ENCODE data around the gene SHMT2.

Gene SHMT2

DNA sequence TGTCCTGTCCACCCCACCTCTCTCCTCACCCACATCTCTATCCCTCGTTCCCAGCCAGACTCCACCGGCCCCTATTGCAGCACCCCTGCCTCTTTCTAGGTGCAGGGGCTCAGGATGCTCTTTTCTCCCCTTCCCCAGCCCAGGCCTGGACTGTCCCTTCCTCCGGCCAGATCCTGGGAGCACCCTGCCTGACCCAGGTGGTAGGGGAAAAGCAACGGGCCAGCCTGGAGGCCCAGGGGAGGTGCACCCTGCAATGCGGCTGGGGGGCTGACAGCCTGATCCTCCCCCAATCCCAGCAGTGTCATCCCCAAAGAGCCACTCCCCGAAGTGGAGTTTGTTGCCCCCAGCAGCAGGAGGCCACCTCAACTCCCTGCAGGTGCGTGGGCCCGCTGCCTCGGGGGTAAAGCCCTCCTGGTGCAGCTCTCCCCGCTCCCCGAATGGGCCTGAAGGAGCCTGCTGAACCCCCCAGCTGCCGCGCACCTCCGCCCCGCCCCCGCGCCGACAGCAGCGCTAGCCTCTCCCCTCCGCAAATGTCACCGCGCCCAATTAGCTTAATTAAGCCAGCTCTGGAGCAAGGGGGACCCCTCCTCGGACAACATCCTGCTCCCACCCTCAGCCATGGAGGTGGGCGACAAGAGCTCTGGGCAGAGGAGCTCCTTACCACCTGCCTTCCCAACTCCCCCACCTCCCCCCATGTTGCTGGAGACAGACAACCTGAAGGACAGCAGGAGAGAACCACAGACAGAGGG, 8.2 kb upstream of the SHMT2 start:
- ChIA-PET CTCF (interaction anchor here (13.3 kb wide), 1 partner anchor 22 kb away, joined by 425 read pairs; a partner anchor contains a TSS), POLR2A (no interaction called here)
- no peak overlapping the region for H3K4me3 ChIP-seq (ENCODE audit: low read depth, low read length)
- TF ChIP-seq, protein P1, sequence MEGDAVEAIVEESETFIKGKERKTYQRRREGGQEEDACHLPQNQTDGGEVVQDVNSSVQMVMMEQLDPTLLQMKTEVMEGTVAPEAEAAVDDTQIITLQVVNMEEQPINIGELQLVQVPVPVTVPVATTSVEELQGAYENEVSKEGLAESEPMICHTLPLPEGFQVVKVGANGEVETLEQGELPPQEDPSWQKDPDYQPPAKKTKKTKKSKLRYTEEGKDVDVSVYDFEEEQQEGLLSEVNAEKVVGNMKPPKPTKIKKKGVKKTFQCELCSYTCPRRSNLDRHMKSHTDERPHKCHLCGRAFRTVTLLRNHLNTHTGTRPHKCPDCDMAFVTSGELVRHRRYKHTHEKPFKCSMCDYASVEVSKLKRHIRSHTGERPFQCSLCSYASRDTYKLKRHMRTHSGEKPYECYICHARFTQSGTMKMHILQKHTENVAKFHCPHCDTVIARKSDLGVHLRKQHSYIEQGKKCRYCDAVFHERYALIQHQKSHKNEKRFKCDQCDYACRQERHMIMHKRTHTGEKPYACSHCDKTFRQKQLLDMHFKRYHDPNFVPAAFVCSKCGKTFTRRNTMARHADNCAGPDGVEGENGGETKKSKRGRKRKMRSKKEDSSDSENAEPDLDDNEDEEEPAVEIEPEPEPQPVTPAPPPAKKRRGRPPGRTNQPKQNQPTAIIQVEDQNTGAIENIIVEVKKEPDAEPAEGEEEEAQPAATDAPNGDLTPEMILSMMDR (IDR thresholded peaks at IDR 0.05; ENCODE audit: insufficient read depth, low read length, missing control alignments) = no peak
- DNase-seq (ENCODE audit: low read depth, low spot score) = no peak

- ChIA-PET CTCF (interaction anchor here (0.6 to 13.3 kb wide), 5 partner anchors 7 to 99 kb away, joined by 3 to 425 read pairs (median 5); partner anchors contain the start of gene NXPH4), POLR2A (no interaction called here)
- DNase-seq (ENCODE audit: low read depth, low spot score) = no peak
- TF ChIP-seq, protein P1 (IDR thresholded peaks at IDR 0.05; ENCODE audit: insufficient read depth, low read length, missing control alignments) = no peak
- no peak overlapping the region for H3K4me3 ChIP-seq (ENCODE audit: low read depth, low read length)
These were observed 7.0 kb upstream of the SHMT2 start for GRCh38 chr12:57222286-57223190.

DNA sequence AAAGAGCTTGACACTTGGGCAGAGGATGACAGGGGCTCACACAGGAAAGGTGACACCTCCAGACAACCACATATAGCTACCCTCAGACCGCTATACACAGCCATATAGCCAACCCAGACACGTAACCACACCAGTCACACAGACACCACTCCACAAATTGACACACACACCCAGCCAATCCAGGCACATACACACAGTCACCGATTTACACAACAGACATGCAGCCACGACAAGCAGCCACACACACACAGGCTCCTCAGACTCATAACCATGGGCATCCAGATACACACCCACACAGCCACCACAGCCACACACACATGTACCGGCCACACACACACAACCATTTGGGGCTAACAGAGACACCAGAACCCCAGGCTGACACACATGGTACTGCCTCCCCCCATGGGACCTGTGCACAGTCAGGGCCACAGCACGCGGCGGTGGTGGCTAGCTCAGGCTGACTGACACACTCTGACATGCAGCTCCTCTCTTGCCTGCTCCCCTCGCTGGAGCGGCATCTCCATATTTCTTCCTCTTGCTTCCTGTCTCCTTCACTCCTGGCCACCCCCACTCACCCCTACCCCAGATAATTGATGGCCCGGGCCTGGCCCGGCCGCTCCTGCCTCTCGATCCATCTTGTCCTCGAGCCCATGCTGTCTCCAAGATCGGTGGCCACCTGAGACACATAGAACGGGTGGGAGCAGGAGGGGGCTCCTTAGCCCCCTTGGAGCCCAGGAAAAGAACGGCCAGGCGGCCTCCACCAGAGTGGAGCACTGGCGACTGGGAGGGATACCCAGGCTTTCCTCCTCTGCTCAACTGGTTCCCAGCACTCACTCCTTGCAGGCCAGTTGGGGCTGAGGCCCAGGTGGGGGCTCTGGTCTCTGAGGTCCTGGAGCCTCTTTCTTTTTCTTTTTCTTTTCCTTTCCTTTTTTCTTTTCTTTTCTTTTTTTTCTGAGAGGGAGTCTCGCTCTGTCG, 6.0 kb upstream of the SHMT2 start:
- ChIA-PET POLR2A (no interaction called here), CTCF (interaction anchor here (0.6 to 13.3 kb wide), 6 partner anchors 8 to 230 kb away, joined by 3 to 425 read pairs (median 4); partner anchors contain the start of gene NXPH4)
- no peak overlapping the region for H3K4me3 ChIP-seq (ENCODE audit: low read depth, low read length)
- TF ChIP-seq, protein P1 (IDR thresholded peaks at IDR 0.05; ENCODE audit: insufficient read depth, low read length, missing control alignments) = no peak
- no peak for DNase-seq (ENCODE audit: low read depth, low spot score)

- TF ChIP-seq, protein P1 (IDR thresholded peaks at IDR 0.05; ENCODE audit: insufficient read depth, low read length, missing control alignments) = no peak
- ChIA-PET POLR2A (no interaction called here), CTCF (interaction anchor here (0.9 to 13.3 kb wide), 3 partner anchors 9 to 238 kb away, joined by 4 to 425 read pairs (median 290); partner anchors contain the start of gene NXPH4)
- DNase-seq (ENCODE audit: low read depth, low spot score) = no peak
- H3K4me3 ChIP-seq (ENCODE audit: low read depth, low read length) = no peak overlapping the region
These were observed 5.1 kb upstream of the SHMT2 start for GRCh38 chr12:57224278-57224972.

DNA sequence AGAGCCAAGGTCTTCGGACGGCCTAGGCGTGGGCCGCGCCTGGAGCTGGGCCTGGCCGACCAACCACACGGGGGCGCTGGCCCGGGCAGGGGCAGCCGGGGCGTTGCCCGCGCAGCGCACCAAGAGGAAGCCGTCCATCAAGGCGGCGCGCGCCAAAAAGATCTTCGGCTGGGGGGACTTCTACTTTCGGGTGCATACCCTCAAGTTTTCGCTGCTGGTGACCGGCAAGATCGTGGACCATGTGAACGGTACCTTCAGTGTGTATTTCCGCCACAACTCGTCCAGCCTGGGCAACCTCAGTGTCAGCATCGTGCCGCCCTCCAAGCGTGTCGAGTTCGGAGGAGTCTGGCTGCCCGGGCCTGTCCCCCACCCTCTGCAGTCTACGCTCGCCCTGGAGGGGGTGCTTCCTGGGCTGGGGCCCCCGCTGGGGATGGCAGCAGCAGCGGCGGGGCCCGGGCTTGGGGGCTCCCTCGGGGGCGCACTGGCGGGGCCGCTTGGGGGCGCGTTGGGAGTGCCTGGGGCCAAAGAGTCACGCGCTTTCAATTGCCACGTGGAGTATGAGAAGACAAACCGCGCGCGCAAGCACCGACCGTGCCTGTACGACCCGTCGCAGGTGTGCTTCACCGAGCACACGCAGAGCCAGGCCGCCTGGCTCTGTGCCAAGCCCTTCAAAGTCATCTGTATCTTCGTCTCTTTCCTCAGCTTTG, 4.4 kb upstream of the SHMT2 start:
- H3K4me3 ChIP-seq (ENCODE audit: low read depth, low read length) = no peak overlapping the region
- ChIA-PET CTCF (interaction anchor here (0.6 to 13.3 kb wide), 4 partner anchors 10 to 238 kb away, joined by 3 to 425 read pairs (median 147); partner anchors contain the start of gene NXPH4), POLR2A (no interaction called here)
- no peak for DNase-seq (ENCODE audit: low read depth, low spot score)
- TF ChIP-seq, protein P1 (IDR thresholded peaks at IDR 0.05; ENCODE audit: insufficient read depth, low read length, missing control alignments) = peak; percentile 53

Measured in AG04449 (cell line).